Hematopoietic multipotent progenitor cell treated with erythropoietin and hydrocortisone succinate and interleukin-3 and kit ligand, for 17 days (in vitro differentiated cells): ENCODE measurements around the gene HS2ST1.

ENCODE experiments used
- DNase-seq: peaks from one replicate; pipeline ENCODE4 v3.0.0-alpha.2; 2015; ENCODE audit warnings: low spot score

Gene HS2ST1

GRCh38 chr1:87140831-87141540, 226.6 kb downstream of the HS2ST1 start:
- no peak for DNase-seq

- DNase-seq, result no peak
Measured at GRCh38 chr1:87141556-87141955, 227.1 kb downstream of the HS2ST1 start.

- DNase-seq, result no peak
Measured at GRCh38 chr1:87143413-87144135, 229.1 kb downstream of the HS2ST1 start.

- DNase-seq, result no peak
Measured at GRCh38 chr1:87144316-87144895, 230.0 kb downstream of the HS2ST1 start.

GRCh38 chr1:87144981-87145380, 230.5 kb downstream of the HS2ST1 start:
- no peak for DNase-seq

- DNase-seq, result no peak
Measured at GRCh38 chr1:87146538-87146937, 232.1 kb downstream of the HS2ST1 start.

GRCh38 chr1:87146986-87147385, 232.6 kb downstream of the HS2ST1 start:
- DNase-seq, result no peak

GRCh38 chr1:87147851-87148250, 233.4 kb downstream of the HS2ST1 start:
- DNase-seq, result no peak

GRCh38 chr1:87148661-87149060, 234.2 kb downstream of the HS2ST1 start:
- DNase-seq, result no peak

GRCh38 chr1:87149241-87150041, 235.0 kb downstream of the HS2ST1 start:
- no peak for DNase-seq

- DNase-seq, result no peak
Measured at GRCh38 chr1:87150143-87150542, 235.7 kb downstream of the HS2ST1 start.

- no peak for DNase-seq
Measured at GRCh38 chr1:87151500-87152421, 237.3 kb downstream of the HS2ST1 start.

- DNase-seq, result no peak
Measured at GRCh38 chr1:87154384-87154783, 239.9 kb downstream of the HS2ST1 start.

- no peak for DNase-seq
Measured at GRCh38 chr1:87155170-87155569, 240.7 kb downstream of the HS2ST1 start.

- DNase-seq, result no peak
Measured at GRCh38 chr1:87155648-87156047, 241.2 kb downstream of the HS2ST1 start.

- DNase-seq, result no peak
Measured at GRCh38 chr1:87156124-87156523, 241.7 kb downstream of the HS2ST1 start.

- DNase-seq, result no peak
Measured at GRCh38 chr1:87159378-87159915, 245.0 kb downstream of the HS2ST1 start.
